NCI-H82 (cell line): ENCODE data around the gene CUX1.
"Not testable (repeated sequence)": the region's sequence is repeated elsewhere in the genome, so short reads cannot be mapped to it uniquely, and the experiment has no call there.

Experiments
- DNase-seq: peaks from one replicate; lab custom pipeline; 2025; lab: John Stamatoyannopoulos, UW

Gene CUX1

DNA sequence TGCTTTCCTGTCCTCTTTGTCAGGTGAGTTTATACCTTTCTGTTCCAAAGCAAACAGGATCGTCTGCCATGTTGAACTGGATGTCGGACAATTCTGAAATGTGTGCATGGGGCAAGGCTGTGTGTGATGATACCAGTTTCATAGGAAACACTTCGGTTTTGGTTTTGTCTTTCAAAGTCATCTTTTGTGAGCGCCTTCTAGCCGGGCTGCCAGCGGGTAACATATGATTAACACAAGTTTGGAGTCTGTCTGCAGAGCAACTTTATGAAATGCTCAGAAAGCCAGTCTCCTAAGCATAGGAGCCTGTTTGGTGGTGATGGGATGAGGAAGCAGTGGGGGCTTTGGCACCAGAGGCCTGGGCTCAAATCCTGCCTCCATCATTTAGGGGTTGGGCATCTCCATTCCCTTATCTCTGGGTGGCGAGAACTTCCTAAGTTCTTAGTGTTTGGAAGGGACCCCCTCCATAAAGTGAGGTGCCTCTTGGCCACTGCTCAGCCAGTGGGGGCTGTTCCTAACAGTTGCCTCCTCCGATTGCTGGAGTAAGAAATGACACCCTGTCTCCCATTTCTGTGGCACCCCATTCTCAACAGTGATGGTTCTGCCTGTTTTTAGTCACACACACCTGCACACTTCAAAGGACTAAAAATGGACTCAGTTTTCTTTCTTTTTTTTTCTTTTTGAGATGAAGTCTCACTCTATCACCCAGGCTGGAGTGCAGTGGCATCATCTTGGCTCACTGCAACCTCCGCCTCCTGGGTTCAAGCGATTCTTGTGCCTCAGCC lies 36.8 kb downstream of the CUX1 start:
- DNase-seq, result no peak

DNA sequence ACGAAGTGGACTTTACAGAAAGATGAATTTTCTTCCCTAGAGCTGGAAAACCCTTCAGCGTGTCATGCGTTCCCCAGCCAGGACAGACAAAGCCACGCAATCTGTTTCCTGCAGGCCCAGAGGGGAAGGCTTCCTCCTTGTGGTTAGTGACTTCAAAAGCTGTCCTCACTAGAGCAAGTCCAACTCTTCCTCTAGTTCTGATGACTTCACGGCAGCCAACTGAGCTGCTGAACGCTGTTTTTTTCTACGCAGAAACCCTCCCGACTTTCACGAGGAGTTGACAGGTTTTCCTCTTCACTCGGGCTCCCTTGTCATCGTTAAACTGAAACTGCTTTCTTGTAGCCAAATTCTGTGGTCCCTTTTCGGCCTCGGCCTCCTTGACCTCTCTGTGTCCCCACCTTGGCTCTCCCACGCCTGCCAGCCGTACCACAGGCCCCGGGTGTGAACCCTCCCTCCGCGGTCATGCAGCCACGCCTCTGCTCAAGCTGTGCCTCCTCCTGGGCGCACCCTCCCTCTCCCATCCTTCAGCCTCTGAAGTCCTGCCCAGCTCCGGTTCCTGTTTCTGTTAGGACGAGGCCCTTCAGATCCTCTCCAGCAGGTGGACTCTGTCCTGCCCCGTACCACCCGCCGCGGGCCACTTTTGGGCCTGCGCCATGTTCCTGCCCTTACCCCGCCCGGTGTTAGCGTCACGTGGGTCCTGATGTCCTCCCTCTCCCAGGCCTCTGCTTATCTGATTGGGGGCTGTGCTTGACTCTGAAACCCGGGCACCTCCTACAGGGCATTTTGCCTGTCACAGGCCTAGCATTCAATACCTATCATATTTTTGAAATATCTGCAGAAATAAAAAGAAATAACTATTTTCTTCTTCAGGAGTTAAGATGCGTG lies 39.3 kb downstream of the CUX1 start:
- peak; percentile 39 for DNase-seq

DNA sequence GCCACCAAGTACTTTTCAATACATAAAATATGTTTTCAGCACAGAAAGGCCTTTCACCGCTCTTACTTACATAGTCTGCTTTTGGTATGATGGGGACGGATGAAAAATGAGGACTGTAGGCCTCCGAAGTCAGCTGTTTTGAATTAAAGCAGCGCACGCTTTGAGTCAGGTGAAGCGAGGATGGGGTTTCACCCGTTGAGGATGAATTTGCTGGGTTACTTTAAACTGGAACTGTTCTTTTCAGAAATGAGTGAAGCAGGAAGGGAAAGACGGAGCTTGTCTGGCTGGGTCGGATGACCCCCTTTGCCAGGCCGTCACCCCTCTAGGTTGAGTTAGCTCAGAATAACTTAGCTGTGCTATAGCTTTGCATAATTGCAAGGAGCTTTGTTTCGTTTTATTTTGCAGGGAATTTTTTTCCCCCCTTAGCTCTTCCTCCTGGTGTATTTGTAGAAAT lies 40.0 kb downstream of the CUX1 start:
- no peak for DNase-seq

DNA sequence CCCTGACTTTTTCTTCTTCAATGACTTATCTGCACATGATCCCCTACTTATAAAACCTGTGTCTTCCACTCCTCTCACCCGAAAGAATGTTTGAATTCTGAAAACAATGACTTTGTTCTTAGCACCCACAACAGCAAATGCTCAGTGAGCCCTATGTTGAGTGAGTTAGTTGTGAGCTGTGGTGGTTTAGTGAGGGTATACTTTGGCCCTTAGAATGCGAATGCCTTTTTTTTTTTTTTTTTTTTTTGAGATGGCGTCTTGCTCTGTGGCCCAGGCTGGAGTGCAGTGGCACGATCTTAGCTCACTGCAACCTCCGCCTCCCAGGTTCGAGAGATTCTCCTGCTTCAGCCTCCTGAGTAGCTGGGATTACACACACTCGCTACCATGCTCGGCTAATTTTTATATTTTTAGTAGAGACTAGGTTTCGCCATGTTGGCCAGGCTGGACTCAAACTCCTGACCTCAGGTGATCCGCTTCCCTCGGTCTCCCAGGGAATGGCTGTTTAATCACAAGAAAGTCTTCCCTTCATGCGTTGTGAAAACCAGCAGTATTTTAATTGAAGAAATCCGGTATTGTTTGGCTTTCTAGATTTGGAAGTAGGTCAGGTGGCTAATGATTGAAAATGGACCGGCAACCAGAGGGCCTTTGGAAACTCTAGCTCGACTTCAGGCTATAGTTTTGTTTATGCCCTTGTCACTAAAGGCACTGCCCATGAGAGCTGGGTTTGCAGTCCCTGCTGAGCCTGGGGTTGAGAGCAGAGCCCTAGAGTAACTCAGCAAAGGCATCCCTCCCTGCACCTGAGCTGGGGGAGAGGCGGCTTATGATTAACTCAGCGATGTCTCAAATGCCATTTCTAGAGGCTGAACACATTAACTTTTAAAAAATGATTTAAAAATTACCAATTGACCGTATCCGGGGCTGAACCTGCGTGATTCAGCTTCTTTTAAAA lies 41.3 kb downstream of the CUX1 start:
- DNase-seq, result no peak

DNA sequence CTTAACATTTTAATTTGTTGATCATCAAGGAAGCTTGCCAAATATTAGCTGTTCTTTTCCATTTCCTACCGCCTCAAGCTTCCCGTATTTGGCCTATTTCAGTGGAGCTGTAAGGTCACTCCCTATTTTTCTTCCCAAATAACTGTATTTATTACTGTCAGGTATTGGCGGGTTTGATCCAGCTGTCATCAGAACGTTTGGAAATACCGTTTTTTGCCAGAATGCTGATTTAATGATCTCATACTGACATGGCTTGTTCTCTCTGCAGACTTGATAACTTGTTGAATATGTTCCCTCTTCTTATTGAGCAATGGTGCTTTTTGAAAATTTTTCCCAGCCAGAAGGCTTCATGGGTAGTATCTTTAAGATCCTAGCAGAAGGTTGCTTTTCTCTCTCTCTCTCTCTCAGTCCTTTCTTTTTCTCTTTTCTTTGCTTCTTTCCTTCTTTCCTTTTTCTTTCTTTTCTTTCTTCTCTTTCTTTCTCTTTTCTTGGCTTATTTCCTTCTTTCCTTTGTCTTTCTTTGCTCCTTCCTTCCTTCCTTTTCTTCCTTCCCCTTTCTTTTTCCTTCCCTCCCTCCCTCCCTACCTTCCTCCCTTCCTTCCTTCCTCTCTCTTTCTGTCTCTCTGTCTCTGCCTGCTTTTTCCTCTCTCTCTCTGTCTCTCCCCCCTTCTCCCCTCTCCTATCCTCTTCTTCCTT lies 42.1 kb downstream of the CUX1 start:
- no peak for DNase-seq

DNA sequence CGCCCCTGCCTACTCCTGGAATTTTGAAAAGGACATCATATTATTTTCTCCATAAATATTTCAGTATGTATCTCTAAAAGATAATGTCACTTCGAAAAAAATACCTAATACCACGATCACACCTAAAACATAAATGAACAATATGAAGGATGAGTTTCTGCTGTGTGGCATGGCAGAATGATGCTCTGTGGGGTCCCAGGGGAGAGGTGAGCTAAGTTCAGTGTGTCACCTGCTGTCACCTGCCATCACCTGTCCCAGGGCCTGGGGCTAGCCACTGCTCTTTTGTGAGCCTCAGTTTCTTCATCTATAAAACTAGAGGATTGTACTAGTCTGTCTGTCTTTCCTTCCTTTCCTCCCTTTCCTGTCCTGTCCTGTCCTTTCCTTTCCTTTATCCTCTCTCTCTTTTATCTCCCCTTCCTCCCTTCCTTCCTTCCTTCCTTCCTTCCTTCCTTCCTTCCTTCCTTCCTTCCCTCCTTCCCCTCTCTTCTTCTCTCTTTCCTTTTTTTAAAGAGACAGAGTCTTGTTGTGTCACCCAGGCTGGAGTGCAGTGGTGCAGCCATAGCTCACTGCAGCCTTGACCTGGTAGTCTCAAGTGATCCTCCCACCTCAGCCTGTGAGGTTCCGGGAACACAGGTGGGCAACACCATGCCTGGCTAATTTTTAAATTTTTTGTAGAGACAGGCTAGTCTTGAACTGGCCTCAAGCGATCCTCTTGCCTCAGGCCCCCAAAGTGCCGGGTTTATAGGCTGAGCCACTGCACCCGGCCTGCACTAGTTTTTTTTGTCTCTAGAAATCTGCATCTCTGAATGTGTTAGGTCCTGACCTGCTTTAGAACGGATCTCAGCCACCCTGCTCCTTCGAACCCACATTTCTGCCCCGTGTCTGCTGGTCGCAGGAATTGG lies 43.1 kb downstream of the CUX1 start:
- DNase-seq, result no peak

DNA sequence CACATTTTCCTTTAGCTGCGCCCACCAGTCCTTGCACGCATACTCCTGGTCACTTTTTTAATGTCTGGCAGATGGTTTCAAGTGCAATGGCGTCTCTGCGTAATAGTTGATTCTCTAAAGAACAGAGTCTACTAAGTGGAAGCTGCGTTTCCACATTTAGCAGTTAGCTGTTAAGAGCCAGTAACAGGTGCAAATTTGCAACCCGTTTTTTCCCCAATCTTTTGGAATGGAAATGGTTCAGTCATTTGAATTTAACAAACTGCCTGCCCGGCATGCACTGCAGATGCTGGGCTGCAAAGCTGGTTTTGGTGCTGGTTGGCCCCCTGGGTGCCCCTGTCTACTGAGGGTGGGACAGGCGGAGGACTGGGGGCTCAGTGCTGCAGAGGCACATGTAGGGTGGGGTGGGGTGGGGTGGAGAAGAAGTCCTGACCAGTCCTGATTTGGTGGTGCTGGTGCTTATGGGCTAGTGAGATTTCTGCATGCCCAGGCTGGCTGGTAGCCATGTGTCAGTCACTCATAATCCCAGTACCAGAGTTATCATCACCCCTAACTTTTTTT lies 43.9 kb downstream of the CUX1 start:
- no peak for DNase-seq

DNA sequence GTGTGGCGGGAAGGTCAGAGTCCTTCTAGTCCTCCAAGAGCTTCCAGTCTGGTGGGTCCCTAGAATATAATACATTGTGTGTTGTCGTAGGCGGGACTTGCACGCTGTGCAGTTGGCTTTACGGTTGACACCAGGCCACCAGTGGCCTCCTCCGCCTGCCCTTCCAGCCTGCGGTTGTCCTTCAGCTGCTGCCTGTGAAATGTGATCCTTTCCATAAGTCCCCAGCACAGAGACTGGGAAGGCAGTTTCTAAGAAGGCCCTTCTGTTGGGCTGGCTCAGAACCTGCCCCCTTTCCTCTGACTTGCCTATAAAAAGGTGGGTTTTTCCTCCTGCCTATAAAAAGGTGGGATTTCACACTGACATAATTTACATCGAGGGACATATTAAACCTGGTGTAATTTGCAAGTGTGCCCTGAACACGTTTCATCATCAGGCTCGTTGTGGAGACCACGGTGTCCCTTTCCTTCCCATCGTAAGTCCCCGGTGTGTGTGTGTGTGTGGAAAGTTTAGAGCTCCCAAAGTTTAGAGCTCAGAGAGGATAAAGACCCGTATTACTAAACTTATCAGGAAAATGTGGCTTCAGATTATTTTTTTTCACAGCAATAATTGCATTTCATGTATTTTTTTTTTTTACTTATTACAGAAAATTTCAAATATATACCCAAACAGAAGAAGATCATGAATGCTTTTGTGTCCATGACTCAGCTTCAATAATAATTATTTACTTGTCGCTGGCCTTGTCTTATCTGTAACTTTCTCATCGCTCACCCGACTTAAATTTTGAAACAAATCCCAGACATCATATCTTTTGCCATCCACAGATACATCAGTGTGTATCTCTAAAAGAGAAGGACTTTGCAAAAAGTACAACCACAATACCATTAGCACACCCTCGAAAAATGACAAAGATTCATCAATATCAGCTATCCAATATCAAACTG lies 45.1 kb downstream of the CUX1 start:
- DNase-seq, result peak; percentile 41

DNA sequence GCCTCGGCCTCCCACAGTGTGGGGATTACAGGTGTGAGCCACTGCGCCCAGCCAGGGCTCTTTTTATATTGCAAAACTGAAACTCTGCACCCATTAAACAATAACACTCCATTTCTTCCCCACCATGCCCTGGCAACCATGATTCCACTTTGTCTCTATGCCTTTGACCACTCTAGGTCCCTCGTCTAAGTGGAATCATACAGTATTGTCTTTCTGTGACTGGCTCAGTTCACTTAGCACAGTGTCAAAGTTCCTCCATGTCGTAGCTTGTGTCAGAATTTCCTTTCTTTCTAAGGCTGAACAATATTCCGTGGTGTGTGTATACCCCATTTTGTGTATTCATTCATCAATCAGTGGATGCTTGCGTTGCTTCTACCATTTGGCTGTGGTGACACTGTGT lies 46.2 kb downstream of the CUX1 start:
- no peak for DNase-seq

DNA sequence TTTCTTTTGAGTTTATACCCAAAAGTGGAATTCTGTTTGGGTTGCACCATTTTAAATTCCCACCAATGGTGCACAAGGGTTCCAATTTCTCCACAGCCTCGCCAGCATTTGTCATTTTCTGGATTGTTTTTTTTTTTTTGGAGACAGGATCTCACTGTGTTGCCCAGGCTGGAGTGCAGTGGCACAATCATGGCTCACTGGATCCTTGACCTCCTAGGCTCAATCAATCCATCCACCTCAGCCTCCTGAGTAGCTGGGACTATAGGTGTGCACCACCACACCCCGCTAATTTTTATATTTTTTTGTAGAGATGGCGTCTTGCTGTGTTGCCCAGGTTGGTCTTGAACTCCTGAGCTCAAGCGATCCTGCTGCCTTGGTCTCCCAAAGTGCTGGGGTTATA lies 46.6 kb downstream of the CUX1 start:
- DNase-seq, result no peak

DNA sequence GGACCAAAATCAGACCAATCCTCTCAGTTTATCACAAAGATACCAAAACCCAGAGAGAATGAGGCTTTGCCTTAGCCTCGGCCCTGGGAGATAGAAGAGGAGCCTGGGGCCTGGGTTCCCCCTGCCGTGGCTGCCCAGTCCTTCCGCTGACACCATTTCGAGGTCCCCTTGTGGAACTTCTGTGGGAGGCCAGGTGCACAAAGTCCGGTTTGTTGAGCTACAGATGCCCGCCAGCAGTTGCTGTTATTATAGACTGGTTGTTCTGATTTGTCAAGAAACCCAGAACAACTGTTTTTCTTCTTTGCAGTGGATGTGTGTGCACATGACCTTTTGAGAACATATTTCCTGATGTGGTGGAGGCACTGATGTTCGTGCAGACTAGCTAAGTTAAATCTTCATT lies 47.6 kb downstream of the CUX1 start:
- DNase-seq, result no peak

DNA sequence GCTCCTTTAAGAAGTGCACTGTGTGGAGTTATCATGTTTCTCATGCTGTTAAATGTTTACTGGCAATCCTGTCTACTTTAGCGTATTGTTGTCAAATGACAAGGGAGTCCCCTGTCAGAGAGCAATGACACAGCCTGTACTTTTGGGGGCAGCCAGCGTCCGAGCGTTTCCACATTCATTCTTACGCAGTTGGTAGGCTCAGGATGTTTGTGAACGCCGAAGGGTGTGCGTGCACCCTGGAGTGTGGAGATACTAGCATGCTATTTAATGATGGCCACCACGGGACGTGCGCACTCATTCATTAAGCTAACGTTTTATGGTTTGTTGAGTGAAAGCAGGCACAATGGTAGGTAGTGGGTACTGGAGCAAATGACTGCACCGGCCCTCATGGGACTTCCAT lies 48.0 kb downstream of the CUX1 start:
- no peak for DNase-seq

DNA sequence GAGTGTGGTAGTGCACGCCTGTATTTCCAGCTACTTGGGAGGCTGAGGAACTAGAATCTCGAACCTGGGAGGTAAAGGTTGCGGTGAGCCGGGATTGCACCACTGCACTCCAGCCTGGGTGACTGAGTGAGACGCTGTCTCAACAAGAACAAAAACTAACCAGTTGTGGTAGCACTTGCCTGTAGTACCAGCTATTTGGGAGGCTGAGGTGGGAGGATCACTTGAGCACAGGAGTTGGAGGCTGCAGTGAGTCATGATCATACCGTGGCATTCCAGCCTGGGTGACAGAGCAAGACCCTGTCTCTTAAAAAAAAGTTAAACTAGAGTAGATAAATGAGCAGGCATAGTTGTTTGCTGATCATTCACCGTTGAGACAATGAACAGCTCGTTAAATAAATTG lies 48.9 kb downstream of the CUX1 start:
- DNase-seq, result no peak

DNA sequence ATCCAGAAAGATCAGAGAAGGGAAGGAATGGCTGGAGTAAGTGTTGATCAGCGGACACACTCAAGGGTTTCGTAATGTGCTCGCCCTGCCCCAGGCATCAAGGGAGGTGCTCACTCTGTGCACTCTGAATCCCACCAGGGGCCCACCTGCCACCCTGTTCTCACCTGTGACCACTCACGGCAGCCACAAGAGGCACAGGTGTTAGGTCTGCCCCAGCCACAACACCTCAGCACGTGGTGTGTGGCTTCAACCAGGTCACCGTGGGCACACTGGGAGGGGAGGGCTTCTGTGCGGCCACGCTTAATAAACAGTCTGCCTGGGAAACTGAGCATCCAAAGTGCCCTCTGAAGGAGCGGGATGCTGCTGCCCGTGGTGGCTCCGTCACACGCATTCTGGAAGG lies 49.8 kb downstream of the CUX1 start:
- no peak for DNase-seq

DNA sequence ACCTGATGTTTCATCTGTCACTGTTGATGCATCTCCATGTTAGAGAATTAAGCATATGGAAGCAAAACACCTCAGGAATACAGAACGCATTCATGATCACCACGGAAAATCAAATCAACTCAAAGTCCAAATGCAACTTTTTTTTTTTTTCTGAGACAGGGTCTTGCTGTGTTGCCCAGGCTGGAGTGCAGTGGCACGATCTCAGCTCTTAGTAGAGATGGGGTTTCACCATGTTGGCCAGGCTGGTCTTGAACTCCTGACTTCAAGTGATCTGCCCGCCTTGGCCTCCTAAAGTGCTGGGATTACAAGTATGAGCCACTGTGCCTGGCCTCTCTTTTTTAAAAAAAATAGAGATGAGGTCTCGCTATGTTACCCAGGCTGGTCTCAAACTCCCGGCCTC lies 50.3 kb downstream of the CUX1 start:
- not testable (repeated sequence) for DNase-seq

DNA sequence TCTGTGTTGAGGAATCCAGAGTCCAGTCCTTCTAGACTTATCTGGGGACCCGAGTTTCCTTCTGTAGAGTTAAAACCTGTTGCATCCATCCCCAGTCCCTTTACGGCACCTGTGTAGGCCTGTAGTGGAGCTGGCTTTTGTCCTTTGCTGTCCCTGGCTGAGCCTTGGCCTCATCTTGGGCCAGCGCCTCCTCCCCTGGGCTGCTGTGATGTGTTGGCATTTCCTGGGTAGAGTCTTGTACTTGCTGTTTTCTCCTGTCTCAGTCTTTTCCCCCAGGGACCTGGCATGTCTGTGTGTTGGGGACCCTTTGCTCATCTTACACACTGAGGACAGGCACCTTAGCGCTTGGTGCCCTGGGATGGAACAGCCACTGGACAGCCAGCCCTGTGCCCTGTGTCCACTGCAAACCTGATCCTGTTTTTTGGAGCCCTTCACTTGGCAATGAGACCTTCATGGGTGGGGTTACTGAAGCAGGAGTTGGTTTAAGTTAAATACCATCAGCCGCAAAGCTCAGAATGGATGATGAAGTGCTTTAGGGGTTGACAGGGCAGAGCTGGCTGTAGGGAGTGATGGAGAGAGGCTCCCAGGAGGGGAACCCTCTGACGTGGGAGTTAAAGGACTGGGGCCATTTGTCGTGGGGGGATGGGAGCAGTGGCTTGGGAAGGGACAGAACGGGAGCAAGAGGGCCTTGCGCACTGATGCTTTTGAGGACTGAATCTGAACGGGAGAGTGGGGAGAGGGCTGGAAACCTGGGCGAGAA lies 50.9 kb downstream of the CUX1 start:
- no peak for DNase-seq

DNA sequence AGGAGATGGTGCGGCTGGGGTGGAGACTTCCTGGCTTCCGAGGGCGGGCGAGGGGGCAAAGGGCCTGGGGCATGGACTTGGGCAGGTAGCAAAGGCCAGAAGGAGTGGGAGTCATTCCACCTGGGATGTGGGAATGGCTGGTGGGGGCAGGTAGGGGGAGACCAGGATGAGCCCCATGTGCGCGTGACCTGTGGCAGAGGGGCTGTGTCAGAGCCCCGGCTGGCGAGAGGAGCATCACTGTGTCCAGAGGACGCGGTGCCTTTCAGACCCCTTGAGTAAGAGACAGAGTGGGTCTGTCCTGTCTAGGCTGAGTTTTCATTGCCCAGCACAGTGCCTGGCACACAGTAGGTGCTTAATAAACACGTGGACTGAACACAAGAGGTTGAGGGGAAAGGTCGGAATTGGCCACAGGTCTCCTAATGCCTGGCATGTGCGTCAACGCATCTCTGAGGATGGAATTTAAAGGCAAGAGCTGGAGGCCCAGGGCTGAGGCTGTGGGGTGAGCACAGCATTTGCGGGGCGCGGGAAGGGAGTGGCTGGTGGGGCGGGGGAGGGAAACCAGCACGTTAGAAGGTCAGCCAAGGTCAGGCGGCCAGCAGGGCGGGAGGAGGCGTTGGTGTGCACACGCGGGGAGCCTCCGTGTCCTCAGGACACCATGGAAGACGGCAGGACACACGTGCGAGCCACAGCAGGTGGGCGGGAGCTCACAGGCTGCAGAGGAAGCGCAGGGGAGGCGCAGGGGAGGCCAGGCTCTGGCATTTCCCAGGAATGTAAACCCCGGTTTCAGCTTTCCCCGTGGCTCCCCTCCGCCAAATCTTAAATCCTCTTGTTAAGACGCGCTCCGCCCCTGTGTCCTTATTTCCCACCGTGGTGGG lies 51.8 kb downstream of the CUX1 start:
- DNase-seq, result peak; percentile 75
